ENCODE results near the gene ABHD17A. TPM values are rescaled to one million over a fixed set of nuclear protein-coding genes. Genes with fewer than 3 reads are reported as not detected.

Gene ABHD17A
- total RNA-seq, 1 experiment from 2014 or later, result 102 TPM

DNA sequence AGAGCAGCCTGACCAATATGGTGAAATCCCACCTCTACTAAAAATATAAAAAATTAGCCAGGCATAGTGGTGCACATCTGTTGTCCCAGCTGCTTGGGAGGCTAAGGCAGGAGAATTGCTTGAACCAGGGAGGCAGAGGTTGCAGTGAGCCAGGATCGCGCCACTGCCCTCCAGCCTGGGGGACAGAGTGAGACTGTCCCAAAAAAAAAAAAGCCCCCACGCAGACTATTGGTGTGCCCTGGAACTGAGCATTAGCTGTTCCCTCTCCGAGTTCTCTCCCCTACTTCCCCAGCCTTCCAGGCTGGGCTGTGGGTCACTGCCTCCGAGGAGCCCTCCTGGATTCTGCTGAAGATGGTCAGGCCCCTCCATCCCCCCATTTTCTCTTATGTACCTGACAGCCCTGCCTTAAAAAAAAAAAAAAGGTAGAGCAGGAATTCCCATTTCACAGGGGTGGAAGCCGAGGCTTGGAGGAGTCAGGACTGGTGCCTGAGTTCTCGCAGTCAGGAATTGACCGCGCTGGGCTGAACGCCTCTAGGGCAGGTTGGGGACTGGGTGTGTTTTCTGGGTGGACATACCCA is 21.8 kb upstream of the ABHD17A start:
- Histone ChIP-seq H3K27me3 (ENCODE audit: low read length) (no peaks in the 10 kb centered on the region), H3F3A (ENCODE audit: low read length, unreplicated experiment) (peaks cover 3% of the 10 kb centered on the region), H3K4me1 (ENCODE audit: insufficient read depth, low read length) (peaks cover 25% of the 10 kb centered on the region), H2AFZ (ENCODE audit: low read length) (peak overlapping the region; percentile 63; the same call in 1 of the 2 replicates), H3K9me3 (ENCODE audit: low read length) (no peaks in the 10 kb centered on the region), H3K4me2 (ENCODE audit: low read length) (peak overlapping the region; percentile 98), H3K79me2 (ENCODE audit: low read length) (peaks cover 61% of the 10 kb centered on the region), H3K27ac (ENCODE audit: low read length) (peak overlapping the region; percentile 78), H3K36me3 (ENCODE audit: low read depth, low read length) (no peaks in the 10 kb centered on the region), H3K9ac (ENCODE audit: low read length) (peak overlapping the region; percentile 74; the same call in 1 of the 2 replicates), H3K4me3 (ENCODE audit: low read length) (peak overlapping the region; percentile 67), H3K9me2 (replicated peaks; ENCODE audit: low read length) (no peaks in the 10 kb centered on the region), H4K20me1 (ENCODE audit: low read length) (no peaks in the 10 kb centered on the region)
- ChIA-PET CTCF (no interaction called here), POLR2A (ENCODE audit: unreplicated experiment) (no interaction called here)
- DNase-seq (no peak), ATAC-seq (no peak)
- intact Hi-C loops (cut with micrococcal nuclease), result no loop called here
- BruUV-seq (replicated peaks), result no TSS peak
- TF ChIP-seq EZH2phosphoT487 (IDR thresholded peaks at IDR 0.05; ENCODE audit: borderline replicate concordance, low read length) (no peak), EZH2 (IDR thresholded peaks at IDR 0.05; ENCODE audit: low read length, unreplicated experiment) (no peak)
- TF ChIP-seq, protein P1, sequence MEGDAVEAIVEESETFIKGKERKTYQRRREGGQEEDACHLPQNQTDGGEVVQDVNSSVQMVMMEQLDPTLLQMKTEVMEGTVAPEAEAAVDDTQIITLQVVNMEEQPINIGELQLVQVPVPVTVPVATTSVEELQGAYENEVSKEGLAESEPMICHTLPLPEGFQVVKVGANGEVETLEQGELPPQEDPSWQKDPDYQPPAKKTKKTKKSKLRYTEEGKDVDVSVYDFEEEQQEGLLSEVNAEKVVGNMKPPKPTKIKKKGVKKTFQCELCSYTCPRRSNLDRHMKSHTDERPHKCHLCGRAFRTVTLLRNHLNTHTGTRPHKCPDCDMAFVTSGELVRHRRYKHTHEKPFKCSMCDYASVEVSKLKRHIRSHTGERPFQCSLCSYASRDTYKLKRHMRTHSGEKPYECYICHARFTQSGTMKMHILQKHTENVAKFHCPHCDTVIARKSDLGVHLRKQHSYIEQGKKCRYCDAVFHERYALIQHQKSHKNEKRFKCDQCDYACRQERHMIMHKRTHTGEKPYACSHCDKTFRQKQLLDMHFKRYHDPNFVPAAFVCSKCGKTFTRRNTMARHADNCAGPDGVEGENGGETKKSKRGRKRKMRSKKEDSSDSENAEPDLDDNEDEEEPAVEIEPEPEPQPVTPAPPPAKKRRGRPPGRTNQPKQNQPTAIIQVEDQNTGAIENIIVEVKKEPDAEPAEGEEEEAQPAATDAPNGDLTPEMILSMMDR (conservative IDR thresholded peaks at IDR 0.05; ENCODE audit: low read depth, low read length), result no peak

GRCh38 chr19:1905863-1906375 is 20.6 kb upstream of the ABHD17A start:
- intact Hi-C loops (cut with micrococcal nuclease), result loop anchor here (1.0 kb wide), 1 partner anchor 21 kb away; the partner anchor contains the start of gene ABHD17A
- no peaks in the 10 kb centered on the region for H3K27me3 ChIP-seq (ENCODE audit: low read length)
- H3K9me2 ChIP-seq (replicated peaks; ENCODE audit: low read length), result no peaks in the 10 kb centered on the region
- ChIA-PET CTCF (no interaction called here), POLR2A (ENCODE audit: unreplicated experiment) (interaction anchor here (0.6 kb wide), 1 partner anchor 182 kb away, joined by 4 read pairs; no protein-coding TSS in a partner anchor)
- H3K4me1 ChIP-seq (ENCODE audit: insufficient read depth, low read length), result peaks cover 25% of the 10 kb centered on the region
- H2AFZ ChIP-seq (ENCODE audit: low read length), result no peak overlapping the region
- BruUV-seq (replicated peaks), result TSS peak; percentile 76
- TF ChIP-seq, protein P1 (conservative IDR thresholded peaks at IDR 0.05; ENCODE audit: low read depth, low read length), result no peak
- TF ChIP-seq EZH2 (IDR thresholded peaks at IDR 0.05; ENCODE audit: low read length, unreplicated experiment) (no peak), EZH2phosphoT487 (IDR thresholded peaks at IDR 0.05; ENCODE audit: borderline replicate concordance, low read length) (no peak)
- peak overlapping the region; percentile 70 for H3K4me3 ChIP-seq (ENCODE audit: low read length)
- peak overlapping the region; percentile 85 for H3K4me2 ChIP-seq (ENCODE audit: low read length)
- H4K20me1 ChIP-seq (ENCODE audit: low read length), result no peaks in the 10 kb centered on the region
- H3K9me3 ChIP-seq (ENCODE audit: low read length), result no peaks in the 10 kb centered on the region
- H3K27ac ChIP-seq (ENCODE audit: low read length), result no peak overlapping the region
- no peak for ATAC-seq
- DNase-seq, result no peak
- H3F3A ChIP-seq (ENCODE audit: low read length, unreplicated experiment), result peaks cover 3% of the 10 kb centered on the region
- peaks cover 49% of the 10 kb centered on the region for H3K79me2 ChIP-seq (ENCODE audit: low read length)
- no peaks in the 10 kb centered on the region for H3K36me3 ChIP-seq (ENCODE audit: low read depth, low read length)
- H3K9ac ChIP-seq (ENCODE audit: low read length), result peak overlapping the region; percentile 85

Data from PC-3 (cell line).